SK-N-MC (cell line): ENCODE measurements around the gene OXSM.

Experiments
- DNase-seq: peaks from one replicate; pipeline ENCODE4 v3.0.0-alpha.2; 2011; ENCODE audit warnings: low read depth, low spot score
- H3K27ac ChIP-seq: fragments of 200-600 bp; sonication (generic); 2 replicates; pipeline ENCODE4 v1.5.1; 2016; ENCODE audit warnings: mixed run types
- H3K36me3 ChIP-seq: fragments of 200-600 bp; sonication (generic); 2 replicates; pipeline ENCODE4 v1.6.1; 2017; ENCODE audit warnings: antibody characterized with exemption, low read length, mixed read lengths; ENCODE audit not compliant: insufficient read depth
- H3K4me3 ChIP-seq: fragments of 200-600 bp; sonication (generic); 2 replicates; pipeline ENCODE4 v1.5.1; 2016
- H3K9ac ChIP-seq: fragments of 200-600 bp; sonication (generic); 2 replicates; pipeline ENCODE4 v1.8.0; 2017; ENCODE audit warnings: mixed run types, mixed read lengths; ENCODE audit not compliant: insufficient read length
- H3K9me3 ChIP-seq: fragments of 200-600 bp; sonication (generic); 2 replicates; pipeline ENCODE4 v1.6.1; 2017; ENCODE audit warnings: low read depth, mild to moderate bottlenecking, antibody characterized with exemption, low read length, moderate library complexity, mixed read lengths
- EZH2 ChIP-seq: fragments of 200-600 bp; sonication (generic); IDR thresholded peaks from one replicate; pipeline ENCODE4 v1.6.1; 2017; ENCODE audit warnings: antibody characterized with exemption
- FOXP2 ChIP-seq: optimal IDR thresholded peaks from 2 replicates; pipeline ENCODE3; 2011; ENCODE audit warnings: mild to moderate bottlenecking, moderate library complexity; ENCODE audit not compliant: insufficient read depth; ENCODE audit errors: extremely low read length, control extremely low read depth
- POLR2AphosphoS5 ChIP-seq: IDR thresholded peaks from 2 replicates; pipeline ENCODE4 v1.6.1; 2012; ENCODE audit warnings: mild to moderate bottlenecking, low read depth, low read length, borderline replicate concordance

OXSM gene

DNA sequence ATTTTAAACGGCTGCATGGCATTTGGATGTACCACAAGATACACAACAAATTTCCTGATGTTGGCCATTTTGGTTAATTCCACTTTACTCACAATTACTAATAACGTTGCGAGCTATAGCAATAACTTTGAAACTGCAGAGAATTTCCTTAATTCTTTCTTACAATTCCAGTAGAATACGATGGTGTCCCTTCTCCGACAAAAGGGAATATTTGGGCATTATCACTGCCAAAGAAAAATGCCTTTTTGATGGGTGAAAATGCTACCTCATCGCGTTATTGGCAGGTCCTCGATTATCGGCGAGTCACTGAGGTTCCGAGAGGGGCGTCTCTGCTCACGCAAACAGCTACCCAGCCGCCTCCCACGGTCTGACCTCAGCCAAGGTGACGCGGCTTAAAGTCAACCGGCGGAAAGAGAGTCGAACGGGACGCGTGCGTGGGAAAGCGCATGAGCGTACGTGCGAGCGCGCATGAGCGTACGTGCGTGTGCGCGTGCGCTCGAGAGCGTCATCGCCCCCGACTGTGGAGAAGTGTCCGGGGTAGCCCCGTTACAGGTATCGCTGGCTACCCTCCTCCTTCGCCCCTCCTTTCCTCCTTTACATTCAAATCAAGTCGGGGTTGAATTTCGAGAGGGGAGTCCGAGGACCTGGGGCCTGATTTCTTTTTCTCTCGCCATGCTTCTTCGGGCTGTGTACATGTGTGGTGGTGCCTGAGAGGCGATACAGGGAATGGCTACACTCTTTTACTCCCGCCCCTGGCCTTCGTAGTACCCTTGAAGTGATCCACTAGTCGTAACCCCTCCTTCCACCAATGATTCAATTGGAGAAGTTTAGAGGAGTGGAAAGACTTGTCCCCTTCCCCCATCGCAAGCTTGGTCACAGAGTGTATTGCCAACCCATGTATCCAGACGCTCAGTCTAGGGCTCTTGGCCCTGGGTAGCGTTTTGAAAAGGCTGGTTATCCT, at the start of gene OXSM:
TSS of gene OXSM (plus strand) at position 495 of the 961 bp plus-strand sequence. CDS start 931 bp downstream, outside the sequence.
- no peaks in the 10 kb centered on the region for H3K36me3 ChIP-seq
- H3K4me3 ChIP-seq = peak within 1 kb of the TSS; percentile 90
- TF ChIP-seq FOXP2 (no peak), EZH2 (no peak), POLR2AphosphoS5 (peak; percentile 92)
- no peak within 1 kb of the TSS; the same call in 1 of the 2 replicates for H3K27ac ChIP-seq
- no peak for DNase-seq
- no peaks in the 10 kb centered on the region for H3K9me3 ChIP-seq
- peak within 1 kb of the TSS; percentile 83 for H3K9ac ChIP-seq

DNA sequence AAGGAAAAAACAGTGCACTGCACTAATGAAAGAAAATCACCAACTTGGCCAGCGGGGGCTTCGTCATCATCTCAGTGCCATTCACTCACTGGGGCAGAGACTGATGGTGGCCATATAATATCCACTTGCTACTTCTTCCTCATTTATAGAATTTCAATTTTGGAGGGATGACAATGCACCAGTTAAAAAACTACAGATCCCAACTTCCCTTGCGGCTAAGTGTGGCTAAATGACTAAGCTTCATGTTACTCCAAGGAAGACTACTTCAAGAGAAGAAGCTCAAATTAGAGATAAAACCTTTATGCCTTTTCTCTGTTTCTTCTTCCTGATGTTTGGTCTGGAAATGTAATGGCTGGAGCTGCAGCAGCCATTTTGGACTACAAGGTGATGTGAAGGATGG, 45.4 kb upstream of the OXSM start:
- Histone ChIP-seq H3K4me3 (no peak overlapping the region), H3K27ac (no peak overlapping the region), H3K9ac (no peak overlapping the region), H3K36me3 (peaks cover 4% of the 10 kb centered on the region; the same call in 1 of the 2 replicates), H3K9me3 (no peaks in the 10 kb centered on the region)
- TF ChIP-seq EZH2 = no peak
- TF ChIP-seq FOXP2 = no peak
- no peak for TF ChIP-seq POLR2AphosphoS5
- no peak for DNase-seq

DNA sequence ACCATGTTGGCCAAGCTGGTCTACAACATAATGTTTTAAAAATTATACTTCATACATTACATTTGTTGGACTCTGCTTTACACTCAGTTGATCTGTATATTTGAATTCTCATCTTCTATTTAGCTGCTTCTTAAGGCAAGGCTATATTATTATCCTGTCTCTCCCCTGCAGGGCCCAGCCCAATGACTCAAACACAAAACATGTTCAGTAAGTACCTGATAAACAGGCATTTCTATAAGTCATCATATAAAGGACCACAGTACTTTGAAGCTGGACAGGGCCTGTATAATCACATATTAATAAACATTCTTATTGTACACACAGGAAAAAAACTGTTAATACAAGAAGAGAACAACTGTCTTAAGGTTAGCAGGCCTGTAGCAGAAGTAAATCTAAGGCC, 42.9 kb upstream of the OXSM start:
- peaks cover 17% of the 10 kb centered on the region; the same call in 1 of the 2 replicates for H3K36me3 ChIP-seq
- no peak for DNase-seq
- TF ChIP-seq FOXP2 (no peak), POLR2AphosphoS5 (no peak), EZH2 (no peak)
- no peak overlapping the region for H3K27ac ChIP-seq
- no peak overlapping the region for H3K9ac ChIP-seq
- H3K9me3 ChIP-seq = no peaks in the 10 kb centered on the region
- H3K4me3 ChIP-seq = no peak overlapping the region

DNA sequence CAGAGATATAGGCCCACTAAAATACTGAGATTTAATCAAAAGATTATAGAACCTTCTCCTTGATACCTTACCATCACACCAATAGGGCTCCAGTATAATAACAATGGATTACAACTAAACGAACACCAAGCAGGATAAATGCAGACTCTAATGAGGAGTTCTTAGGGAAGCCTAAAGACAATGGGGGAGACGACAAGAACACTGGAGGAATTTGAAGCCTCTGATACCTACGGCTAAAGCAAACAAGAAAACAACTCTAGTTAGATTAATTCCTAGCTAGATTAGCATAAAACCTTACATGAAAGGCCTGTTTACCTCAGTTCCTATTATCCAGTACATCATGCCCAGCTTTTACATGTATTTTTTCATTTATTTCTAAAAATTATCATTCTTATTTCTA, 41.7 kb upstream of the OXSM start:
- no peak for TF ChIP-seq EZH2
- TF ChIP-seq FOXP2 = no peak
- TF ChIP-seq POLR2AphosphoS5 = no peak
- Histone ChIP-seq H3K27ac (no peak overlapping the region), H3K9me3 (no peaks in the 10 kb centered on the region), H3K9ac (no peak overlapping the region), H3K36me3 (peaks cover 17% of the 10 kb centered on the region; the same call in 1 of the 2 replicates), H3K4me3 (no peak overlapping the region)
- no peak for DNase-seq

DNA sequence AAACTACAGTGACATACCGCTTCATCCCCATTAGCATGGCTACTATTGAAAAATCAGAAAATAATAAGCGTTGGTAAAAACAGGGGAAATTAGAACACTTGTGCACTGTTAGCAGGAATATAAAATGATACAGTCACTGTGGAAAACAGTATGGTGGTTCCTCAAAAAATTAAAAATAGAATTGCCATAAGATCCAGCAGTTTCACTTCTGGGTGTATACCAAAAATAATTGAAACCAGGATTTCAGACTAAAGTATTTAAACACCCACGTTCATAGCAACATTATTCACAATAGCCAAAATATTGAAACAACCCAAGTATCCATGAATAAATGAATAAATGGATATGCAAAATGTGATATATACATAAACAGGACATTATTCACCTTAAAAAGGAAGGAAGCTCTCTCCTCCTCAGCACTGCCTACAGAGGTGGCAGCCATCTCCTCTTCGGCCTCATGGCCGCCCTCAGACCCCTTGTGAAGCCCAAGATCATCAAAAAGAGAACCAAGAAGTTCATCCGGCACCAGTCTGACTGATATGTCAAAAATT, 40.8 kb upstream of the OXSM start:
- H3K36me3 ChIP-seq = peaks cover 17% of the 10 kb centered on the region; the same call in 1 of the 2 replicates
- H3K4me3 ChIP-seq = no peak overlapping the region
- no peak overlapping the region for H3K9ac ChIP-seq
- H3K27ac ChIP-seq = no peak overlapping the region
- H3K9me3 ChIP-seq = no peaks in the 10 kb centered on the region
- TF ChIP-seq FOXP2 = no peak
- no peak for TF ChIP-seq EZH2
- TF ChIP-seq POLR2AphosphoS5 = no peak
- DNase-seq = no peak

DNA sequence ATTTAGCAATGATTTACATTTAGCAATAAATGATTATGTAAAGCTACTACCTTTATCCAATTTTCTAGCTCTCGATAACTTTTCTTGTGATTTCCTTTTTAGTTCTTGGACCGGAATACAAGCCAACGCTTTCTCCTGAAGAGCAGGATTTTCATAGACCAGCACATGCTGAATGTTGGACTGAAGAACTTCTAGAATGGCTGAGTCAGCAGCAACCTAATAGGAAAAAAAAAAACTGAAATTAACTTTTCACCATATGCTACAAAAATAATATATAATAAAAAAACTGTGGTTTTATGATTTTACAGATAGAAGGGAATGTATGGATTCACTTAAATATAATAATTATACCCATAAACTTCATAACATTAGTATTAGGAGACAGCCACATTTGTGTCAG, 38.8 kb upstream of the OXSM start:
- Histone ChIP-seq H3K9ac (no peak overlapping the region), H3K9me3 (no peaks in the 10 kb centered on the region), H3K27ac (no peak overlapping the region), H3K4me3 (no peak overlapping the region), H3K36me3 (peaks cover 17% of the 10 kb centered on the region; the same call in 1 of the 2 replicates)
- TF ChIP-seq POLR2AphosphoS5 (no peak), EZH2 (no peak), FOXP2 (no peak)
- no peak for DNase-seq

DNA sequence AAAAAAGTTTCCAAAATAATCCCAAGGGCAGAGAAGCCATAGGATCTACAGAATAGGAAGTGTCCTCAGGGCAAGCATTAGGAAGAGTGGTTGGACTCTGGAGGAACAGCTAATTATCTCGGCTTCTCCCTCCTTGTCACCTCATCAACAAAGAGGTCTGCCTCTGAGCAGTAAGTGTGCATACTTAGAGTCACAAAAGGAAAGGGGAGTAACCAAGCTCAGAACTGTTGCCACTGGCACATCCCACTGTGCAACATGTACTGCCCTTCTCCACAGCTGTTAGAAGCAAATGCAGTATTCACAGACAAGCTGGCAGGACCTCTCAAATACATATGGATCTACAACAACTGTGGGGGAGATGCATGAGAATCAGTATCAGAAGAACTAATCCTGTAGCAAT, 38.2 kb upstream of the OXSM start:
- no peak for TF ChIP-seq POLR2AphosphoS5
- no peak for TF ChIP-seq EZH2
- TF ChIP-seq FOXP2 = no peak
- DNase-seq = no peak
- Histone ChIP-seq H3K4me3 (no peak overlapping the region), H3K9me3 (no peaks in the 10 kb centered on the region), H3K36me3 (peaks cover 17% of the 10 kb centered on the region; the same call in 1 of the 2 replicates), H3K27ac (peak overlapping the region; percentile 57; the same call in 1 of the 2 replicates), H3K9ac (no peak overlapping the region)

DNA sequence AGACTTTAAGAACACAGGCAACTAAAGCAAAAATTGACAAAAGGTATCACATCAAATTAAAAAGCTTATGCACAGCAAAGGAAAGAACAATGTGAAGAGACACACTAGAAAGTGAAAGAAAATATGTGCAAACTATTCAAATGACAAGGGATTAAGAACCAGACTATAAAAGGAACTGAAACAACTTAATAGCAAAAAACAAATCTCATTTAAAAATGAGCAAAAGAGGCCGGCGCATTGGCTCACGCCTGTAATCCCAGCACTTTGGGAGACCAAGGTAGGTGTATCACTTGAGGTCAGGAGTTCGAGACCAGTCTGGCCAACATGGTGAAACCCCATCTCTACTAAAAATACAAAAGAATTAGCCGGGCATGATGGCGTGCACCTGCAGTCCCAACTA, 21.0 kb upstream of the OXSM start:
- TF ChIP-seq POLR2AphosphoS5 = no peak
- TF ChIP-seq FOXP2 = no peak
- no peak for TF ChIP-seq EZH2
- DNase-seq = no peak
- Histone ChIP-seq H3K9me3 (no peaks in the 10 kb centered on the region), H3K4me3 (no peak overlapping the region), H3K9ac (no peak overlapping the region), H3K36me3 (peaks cover 5% of the 10 kb centered on the region; the same call in 1 of the 2 replicates), H3K27ac (no peak overlapping the region)
